Renal cortex interstitium (tissue), 11 donors: ENCODE measurements around the gene OTOS. TPM values are rescaled to one million over a fixed set of nuclear protein-coding genes. Genes with fewer than 3 reads are reported as not detected.
A peak's percentile ranks its signal among the peaks of the same experiment; 100 is the strongest.

Experiments used
- DNase-seq, 11 donors: peaks; one replicate each; pipeline ENCODE4 v3.0.0-alpha.2; 2013; ENCODE audit warnings: low read depth in 9 of 11, low spot score in 4 of 11; ENCODE audit errors: extremely low read depth in 1 of 11
- polyA plus RNA-seq, 3 donors: library from polyadenylated mRNA; unstranded; fragments of 120-200 nt; gene quantifications; one replicate each; pipeline ENCODE4 v1.2.1, GENCODE V29; 2013; ENCODE audit not compliant: insufficient read length in 3 of 3

The OTOS gene
- polyA plus RNA-seq, 3 donors = 0.36 to 0.43 TPM; not detected in 1

DNA sequence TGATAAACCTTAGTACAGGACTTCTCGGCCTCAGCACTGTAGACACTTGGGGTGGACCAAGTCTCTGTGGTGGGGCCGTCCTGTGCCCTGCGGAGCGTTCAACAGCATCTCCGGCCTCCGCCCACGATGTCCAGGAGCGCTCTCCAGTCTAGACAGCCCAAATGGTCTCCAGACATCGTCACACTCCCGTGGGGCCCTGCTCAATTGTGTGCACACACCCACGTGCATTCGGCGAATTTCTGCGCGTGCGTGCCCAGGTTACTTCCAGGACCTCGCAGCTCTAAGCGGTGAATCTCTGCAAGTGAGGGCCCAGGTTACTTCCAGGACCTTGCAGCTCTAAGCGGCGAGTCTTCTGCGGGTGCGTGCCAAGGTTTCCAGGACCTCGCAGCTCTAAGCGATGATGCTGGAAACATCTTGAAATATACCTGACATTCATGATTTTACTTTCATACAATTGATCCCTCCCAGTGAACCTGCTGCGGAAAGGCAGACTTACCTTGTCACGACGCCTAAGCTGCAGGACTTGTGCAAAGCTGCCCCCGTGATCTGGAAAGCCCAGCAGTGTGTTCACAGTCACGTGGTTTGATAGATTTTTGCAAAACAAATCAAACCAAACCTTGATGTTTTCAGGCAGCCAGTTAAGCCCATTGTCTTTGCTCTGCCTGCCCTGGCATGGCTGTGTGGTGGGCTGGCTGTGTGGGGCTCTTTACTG is 16.1 kb upstream of the OTOS start:
- DNase-seq = no peak

DNA sequence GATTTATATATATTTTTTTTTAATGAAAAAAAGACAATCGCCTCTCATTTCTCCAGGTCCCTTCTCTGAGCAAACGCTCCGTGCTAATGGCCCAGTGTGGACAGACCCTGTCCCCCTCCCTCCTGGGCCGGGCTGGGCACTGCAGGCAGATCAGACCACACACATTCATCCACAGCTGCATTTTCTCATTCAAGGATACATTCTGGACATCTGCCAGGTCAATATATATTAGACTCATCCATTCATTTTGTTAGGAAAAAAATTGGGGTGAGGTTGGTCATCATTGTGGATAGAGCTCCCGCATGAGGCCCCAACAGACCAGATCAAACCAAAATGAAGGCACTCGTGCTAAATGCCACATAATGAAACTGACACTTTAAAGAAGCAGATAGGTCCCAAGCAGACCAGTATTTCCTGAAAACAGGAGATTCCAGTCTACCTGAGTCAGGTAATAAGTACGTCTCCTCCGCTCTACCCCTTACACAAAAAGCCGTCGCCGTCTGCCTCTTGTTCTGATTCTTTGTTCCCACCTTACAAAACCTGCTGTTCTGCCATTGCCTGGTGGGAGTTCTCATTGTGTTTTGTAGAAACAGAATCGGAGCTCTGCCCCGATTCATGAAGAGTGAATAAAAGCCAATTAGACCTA is 15.4 kb upstream of the OTOS start:
- DNase-seq = no peak

DNA sequence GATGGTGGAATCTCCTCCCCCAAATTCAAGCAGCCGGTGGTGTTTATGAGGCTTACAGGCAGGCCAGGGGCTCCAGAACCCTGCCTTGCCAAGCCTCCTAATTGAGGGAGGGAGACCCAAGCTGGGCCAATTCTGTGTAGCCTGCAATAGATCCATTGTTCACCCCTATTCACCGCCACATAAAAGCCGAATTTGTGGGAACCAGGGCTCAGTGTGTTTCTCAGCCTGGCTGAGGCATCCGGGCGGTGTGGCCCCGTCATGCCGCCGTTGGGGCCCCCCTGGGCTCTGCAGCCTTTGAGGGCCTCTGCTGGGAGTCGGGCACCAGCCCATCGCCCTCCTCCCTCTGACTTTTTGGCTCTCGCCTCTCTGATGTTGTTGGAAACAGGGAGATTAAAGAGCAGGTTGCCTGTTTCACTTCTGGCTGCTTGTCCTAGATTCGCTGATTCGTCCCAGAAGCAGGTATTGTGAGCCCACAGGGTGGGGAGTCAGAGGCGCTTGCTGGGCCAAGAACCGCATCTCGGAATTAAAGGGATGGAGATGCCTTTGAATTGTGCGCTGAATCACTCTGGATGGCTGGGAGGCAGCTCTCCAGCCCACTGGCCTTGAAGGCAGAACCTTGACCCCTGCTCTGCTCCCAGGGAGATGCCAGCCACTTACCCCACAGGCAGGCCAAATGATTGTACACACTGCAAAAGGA is 14.7 kb upstream of the OTOS start:
- DNase-seq = no peak

DNA sequence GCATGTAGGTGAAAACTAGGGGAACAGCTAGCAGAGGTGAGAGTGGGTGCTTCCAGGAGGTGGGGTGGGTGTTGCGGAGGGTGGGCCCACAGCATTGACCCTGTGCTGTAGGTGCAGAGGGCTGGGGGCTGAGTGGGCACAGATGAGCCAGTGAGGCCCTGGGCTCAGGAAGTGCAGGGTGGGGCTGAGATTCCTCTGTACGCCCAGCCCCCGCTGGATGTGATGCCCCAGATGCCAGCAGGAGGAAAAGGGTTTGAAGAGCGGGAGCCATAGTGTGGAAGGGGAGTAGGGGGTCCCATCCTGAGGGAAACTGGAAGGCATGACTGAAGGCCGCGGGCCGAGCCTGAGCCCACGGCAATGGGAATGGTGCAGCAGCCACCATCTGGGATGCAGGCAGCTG is 14.1 kb upstream of the OTOS start:
- DNase-seq = no peak

DNA sequence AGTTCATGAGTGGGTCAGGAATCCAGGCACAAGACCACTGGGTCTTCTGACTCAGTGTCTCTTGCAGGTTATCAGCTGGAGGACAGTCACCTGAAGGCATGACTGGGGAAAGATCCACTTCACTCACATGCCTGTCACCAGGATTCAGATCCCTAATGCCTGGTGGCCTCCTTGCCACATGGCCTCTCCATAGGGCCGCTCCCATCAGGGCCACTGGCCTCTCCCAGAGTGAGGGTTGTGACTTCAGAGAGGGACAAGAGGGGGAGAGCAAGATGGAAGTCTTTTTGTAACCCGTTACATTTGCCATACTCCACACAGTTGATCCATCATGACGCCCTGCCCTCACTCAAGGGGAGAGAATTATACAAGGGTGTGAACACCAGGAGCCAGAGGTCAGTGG is 13.0 kb upstream of the OTOS start:
- DNase-seq = no peak

DNA sequence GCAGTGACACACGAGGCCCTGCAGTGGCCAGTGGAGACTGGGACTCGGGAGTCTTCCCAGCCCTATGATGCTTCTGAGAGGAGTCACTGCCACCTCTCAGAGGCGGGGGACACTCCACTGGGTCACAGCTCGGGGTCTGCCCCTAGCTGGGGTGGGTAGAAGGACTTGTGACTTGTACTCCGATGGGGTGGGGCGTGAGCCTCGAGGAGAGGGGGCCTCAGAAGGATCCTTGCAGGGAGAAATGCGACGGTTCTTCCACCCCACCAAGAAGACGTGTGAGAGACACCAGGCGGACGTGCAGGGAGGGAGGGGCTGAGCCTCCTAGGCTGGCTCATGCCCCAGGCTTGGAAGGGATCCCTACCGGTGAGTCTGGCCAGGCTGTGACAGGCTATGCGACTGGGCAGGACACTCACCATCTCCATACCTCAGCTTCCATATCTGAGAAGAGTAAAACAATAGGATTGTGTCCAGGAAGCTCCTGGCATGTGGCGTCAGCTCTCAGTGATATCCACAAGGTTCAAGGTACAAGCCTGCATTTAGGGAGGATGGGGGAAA is 11.1 kb upstream of the OTOS start:
- DNase-seq = no peak

DNA sequence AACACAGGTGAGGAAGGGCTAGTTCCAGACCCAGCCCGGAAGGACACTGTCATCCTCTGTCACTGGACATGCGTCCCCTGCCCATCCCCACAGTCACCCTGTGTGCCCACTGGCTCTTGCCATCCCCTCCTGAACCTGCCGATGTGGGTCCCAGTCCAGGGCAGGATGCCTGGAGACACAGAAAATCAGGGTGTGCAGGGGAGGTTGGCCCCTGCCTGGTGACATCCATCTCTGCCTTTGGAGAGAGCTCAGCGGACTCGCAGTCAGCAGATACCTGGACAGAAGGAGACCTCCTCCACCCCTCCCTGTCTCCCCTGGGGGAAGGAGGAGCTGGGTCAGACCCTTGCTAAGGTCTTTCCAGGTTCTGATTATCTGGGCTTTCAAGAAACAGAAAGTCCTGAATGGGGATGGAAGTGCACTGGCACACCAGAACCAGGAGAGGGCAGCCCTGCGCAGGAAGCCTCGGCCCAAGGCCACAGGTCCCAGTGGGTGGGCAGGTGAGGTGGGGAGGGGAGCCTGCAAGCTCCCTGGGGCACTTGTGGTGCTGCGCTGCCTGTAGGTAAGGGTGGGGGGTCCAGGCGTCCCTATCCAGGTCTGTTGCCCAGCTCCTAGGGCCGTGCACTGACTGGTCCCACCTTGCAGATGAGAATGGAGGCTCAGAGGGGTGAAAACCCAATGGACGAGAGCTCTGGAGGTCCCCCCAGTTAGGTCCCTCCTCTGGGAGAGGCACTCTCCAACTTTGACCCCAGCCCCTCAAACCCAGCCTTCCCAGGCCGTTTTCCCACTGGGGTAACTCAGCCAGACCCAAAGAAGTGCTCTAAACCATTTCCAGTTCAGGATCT is 9.7 kb upstream of the OTOS start:
- peak in 1 of 11 donors; percentile 17 for DNase-seq

DNA sequence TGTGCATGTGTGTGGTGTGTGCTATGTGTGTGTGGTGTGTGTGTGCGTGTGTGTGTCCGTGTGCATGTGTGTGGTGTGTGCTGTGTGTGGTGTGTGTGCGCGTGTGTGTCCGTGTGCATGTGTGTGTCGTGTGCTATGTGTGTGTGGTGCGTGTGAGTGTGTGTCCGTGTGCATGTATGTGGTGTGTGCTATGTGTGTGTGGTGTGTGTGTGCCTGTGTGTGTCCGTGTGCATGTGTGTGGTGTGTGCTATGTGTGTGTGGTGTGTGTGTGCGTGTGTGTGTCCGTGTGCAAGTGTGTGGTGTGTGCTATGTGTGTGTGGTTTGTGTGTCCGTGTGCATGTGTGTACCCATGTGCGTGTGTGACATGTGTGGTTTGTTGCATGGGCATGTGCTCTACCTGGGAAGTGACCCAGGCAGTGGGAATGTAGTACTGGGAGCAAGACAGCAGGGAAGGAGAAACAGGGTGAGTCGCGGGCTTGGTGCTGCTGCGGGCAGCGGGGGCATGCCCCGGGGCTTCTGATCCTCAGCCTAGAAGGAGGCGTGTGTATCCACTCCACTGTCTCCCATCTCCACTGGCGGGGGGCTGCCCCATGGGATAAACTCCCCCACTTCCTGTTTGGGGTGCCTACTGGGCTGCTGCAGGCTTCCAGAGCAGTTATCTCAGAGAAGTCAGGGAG is 7.6 kb upstream of the OTOS start:
- no peak for DNase-seq

DNA sequence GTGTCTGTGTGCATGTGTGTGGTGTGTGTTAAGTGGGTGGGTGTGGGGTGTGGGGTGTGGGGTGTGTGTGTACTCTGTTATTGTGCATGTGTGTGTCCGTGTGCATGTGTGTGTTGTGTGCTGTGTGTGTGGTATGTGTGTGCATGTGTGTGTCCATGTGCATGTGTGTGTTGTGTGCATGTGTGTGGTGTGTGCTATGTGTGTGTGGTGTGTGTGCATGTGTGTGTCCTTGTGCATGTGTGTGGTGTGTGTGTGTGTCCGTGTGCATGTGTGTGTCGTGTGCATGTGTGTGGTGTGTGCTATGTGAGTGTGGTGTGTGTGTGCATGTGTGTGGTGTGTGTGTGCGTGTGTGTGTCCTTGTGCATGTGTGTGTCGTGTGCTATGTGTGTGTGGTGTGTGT is 6.9 kb upstream of the OTOS start:
- no peak for DNase-seq

DNA sequence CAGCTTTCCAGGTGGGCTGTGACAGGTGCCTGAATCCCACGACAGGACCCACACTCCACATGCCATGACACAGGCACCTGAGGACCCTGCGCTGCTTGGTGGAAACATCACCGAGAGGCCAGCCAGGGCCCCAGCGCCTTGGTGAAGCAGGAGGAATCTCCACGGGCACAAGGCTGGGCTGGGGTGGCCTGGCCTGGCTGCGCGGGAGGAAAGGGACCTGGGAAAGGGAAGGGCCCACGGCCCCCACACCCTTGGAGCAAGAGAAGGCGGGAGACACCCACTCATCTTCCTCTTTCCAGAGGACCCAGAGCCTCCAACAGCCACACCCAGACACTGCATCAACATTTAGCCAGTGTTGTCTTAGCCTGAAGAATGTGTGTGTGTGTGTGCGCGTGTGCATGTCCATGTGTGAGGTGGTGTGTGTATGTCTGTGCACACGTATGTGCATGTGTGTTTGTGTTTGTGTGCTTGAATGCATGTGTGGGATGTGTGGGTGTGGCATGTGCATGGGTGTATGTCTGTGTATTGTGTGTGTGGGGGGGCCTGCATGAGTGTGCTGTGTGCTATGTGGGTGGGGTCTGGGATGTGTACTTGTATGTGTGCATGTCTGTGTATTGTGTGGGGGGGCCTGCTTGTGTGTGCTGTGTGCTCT is 6.3 kb upstream of the OTOS start:
- no peak for DNase-seq

DNA sequence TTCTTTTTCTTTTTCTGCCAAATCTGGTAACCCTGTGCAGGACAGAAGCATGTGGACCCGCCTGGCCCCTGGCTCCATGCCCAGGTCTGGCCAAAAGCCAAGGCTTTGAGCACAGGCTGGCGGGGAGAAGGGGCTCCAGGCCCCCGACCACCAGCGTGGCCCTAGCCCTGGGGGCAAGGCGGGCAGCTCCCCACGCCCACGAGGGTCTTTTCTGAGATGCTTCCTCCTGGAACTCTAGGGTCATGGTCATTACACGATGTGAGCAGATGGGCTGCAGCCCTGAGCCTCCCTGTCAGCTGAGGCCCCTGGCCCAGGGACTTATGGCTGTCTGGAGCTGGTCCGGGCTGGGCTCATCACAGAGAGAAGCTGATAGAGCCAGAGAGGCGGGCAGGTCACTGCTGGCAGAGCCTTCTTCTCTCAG is 5.7 kb upstream of the OTOS start:
- DNase-seq = no peak

DNA sequence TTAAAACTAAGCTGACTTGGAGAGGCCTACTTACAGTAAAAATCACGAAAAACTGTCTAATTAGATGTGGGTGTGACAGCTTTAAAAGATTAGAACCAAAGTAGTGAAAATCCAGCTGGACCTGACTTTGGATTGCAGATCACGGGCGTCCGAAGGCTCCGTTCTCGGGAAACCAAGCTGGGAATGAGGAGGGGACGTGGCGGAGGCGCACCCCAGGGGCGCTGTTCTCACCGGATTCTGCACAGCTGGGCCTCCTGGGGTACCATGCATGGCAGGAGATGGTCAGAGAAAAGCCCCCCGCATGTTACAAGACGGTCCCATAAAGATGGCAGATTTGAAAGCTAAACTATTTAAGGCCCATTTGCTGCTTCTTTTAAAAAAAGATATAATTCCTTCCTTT is 5.0 kb upstream of the OTOS start:
- no peak for DNase-seq

DNA sequence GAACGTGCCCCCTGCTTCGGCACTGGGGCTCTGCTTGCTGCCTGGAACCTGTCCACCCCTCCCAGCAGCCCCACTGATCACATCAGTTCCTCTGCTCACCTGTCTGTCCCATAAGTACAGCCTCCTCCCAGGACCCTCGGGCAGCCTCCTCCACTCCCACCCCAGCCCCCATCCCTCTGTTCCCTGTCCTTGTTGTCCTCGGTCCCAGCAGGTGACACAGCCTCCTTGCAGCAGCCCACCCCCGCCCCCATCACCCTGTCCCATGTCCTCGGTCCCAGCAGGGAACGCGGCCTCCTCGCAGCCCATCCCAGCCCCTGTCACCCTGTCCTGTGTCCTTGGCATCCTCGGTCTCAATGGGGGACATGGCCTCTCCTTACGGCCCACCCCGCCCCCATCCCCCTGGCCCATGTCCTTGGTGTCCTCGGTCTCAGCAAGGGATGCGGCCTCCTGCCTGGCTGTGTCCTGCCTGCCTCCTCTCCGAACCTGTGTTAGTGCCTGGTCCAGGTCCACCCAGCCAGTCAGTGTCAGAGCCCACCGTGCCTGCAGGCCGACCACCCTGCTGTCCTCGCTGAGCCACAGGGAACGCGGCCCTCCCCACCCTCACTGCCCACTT is 4.3 kb upstream of the OTOS start:
- no peak for DNase-seq

DNA sequence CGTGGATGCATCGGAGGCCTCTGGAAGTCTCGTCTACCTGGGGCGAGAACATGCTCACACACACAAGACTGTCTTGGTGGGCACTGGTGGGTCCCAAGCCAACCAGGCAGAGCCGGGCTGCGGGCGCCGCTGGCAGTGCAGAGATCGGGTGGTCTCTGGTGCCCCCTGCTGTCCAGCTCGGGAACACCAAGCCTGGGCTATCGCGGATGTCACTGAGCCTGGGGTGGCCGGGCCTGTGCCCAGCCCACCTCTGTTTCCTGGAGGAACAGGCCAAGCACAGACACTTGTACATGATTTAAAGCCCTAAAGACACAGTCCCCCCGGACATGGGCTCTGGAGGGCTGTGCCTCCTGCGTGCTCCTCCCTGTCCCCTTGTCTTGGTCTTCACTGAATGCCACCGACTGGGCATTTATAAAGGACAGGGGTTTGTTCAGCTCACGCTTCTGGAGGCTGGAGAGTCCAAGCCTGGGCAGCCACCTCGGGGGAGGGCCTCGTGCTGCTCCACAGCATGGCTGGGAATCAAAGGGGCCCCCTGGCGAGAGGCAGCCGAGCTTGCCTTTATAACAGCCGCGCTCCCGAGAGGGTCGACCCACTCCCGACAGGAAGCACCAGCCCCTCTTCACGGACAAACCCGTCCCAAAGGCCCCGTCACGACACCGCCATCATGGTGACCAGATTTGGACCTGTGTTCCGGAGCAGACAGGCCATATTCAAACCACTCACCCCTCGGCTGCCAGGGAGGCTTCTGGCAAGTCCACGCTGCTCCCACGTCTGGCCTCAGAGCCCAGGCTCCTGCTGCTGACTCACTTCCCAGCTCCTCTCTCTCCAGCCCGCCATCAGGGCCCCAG is 3.6 kb upstream of the OTOS start:
- DNase-seq = peak in 10 of 11 donors; percentile 11 to 56 (median 38)

DNA sequence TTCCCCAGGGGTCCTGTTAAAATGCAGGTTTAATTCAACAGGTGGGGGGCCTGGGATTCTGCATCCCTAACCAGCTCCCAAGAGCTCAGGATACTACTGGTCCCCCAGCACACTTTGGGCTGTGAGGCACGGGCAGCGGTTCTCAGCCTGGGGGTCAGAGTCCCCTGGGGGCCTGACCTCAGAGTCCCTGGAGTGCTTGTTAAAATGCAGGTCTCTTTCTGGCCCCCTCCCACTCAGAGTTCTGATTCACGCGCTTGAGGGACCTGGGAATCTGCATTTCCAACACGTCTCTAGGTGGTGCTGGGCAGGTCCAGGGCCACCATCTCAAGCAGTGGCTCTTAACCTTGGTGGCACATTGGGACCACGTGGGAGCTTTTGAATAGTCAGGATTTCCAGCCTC is 2.8 kb upstream of the OTOS start:
- no peak for DNase-seq

DNA sequence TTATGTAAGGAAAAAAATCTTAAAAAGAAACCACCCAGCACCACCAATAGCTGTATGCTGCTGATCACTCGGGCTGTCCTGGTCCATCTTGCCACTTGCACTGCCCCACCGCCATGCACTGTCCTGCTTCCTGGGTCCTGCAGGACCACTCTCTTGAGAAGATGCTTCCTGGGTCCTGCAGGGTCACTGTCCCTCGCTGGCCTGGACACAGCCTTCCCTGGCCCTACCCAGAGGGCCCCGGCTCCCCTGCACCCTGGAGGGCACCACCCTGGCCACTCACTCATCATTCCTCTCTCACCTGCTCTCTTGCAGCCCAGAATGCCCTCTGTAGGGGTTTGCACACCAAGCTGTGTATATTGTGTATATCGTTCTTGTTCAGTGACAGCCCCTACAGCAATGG is 2.4 kb upstream of the OTOS start:
- DNase-seq = no peak

DNA sequence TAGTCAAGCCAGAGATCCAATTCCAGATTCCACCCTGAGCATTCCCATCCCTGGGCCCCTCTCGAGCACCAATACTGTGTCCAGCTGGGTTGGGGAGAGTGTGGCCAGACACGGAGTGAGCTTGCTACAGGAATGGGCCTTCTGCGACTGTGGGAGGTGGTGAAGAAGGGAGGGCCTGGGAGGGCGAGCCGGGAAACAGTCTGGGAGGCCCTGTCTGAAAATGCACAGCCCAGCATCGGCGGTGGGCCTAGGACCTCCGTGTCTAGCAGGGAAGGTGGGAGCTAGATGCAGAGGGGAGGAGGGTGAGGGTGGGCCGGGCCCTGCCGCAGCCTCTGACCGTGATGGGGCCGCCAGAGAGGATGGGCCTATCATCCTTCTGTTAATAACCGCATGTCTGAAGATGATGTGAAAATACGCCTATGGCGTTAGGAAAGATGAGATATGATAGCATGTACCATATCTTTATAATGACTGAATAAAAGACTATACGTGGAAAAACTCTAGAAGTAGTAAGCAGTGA is 1.9 kb upstream of the OTOS start:
- no peak for DNase-seq
